ENCODE results near the gene KNDC1.
"Not testable (repeated sequence)": the region's sequence is repeated elsewhere in the genome, so short reads cannot be mapped to it uniquely, and the experiment has no call there.

The KNDC1 gene

GRCh38 chr10:133141958-133142340 lies 18.1 kb upstream of the KNDC1 start:
- no peak for DNase-seq

- DNase-seq: no peak
Measured at GRCh38 chr10:133142523-133143199, 17.4 kb upstream of the KNDC1 start.

GRCh38 chr10:133143200-133143533 lies 16.9 kb upstream of the KNDC1 start:
- DNase-seq: no peak

DNA sequence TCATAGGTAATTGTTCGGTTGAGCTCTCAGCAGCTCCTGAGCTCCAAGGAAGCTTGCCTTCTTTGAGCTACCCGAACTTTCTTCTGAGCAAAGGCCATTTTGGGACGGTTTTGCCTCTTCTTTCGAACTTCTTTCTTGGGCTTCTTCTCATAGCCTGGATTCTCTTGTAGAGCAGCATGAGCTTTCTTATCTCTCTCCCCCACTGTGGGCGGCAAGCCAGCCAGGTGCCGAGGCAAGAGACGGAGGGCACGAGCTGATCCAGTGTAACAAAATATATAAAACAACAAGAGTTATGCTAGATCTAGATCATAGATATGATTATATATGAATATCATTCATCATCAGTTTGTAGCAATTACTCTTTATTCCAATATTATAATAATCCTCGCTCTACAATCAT lies 16.5 kb upstream of the KNDC1 start:
- no peak for DNase-seq

DNA sequence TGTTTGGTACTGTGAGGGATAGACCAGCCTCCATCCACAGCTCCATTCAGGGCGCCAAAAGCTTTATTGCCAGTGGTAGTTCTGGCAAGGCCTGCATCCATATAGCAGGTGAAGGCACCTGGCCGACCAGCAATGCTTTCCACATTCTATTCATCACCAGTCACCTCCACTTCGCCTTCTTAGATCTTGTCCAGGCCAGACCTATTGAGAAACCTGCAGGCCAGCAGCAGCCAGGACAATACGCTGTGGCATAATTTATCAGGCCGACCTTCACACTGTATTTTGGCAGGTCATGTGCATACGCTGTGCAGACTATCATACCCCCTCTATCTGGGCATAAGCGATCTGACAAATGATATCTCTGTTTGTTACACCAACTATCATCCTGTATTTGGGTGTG lies 15.2 kb upstream of the KNDC1 start:
- no peak for DNase-seq

DNA sequence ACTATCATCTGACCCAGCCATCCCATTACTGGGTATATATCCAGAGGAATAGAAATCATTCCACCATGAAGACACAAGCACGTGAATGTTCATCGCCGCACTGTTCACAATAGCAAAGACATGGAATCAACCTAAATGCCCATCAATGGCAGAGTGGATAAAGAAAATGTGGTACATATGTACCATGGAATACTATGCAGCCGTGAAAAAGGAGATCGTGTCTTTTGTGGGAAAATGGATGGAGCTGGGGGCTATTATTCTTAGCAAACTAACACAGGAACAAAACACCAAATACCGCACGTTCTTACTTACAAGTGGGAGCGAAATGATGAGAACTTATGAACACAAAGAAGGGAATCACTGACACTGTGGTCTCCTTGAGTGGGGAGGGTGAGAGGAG lies 9.8 kb upstream of the KNDC1 start:
- DNase-seq: no peak

DNA sequence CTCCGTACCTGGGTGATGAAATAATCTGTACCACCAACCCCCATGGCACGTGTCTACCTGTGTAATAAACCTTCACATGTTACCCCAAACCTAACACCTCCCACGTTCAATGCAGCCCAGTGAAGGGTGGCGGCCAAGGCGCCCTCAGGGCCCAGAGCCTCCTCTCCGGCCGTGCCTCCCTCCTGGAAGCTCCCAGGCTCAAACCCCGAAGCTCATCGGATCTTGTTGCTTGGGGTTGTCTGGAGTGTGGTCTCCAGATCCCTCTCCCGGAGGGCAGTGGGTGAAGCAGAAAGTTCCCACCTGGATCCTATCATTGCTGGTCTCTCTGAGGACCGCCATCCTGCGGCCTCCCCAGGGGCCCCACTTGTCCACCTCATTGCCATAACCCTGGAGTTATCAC lies 9.4 kb upstream of the KNDC1 start:
- DNase-seq: no peak

DNA sequence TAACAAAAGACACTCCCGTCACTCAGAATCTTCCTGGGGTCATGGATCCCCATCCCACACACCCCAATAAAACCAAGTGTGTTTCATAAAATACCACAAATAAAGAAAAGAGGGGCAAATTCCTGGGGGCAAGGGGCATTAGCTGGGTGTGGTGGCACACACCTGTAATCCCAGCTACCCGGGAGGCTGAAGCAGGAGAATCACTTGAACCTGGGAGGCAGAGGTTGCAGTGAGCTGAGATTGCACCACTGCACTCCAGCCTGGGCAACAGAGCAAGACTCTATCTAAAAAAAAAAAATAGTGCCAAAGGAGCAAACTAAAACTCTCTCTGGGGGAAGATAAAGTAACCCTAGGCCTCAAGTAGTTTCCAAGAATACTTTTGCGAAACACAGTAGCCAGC lies 8.9 kb upstream of the KNDC1 start:
- DNase-seq: not testable (repeated sequence)

DNA sequence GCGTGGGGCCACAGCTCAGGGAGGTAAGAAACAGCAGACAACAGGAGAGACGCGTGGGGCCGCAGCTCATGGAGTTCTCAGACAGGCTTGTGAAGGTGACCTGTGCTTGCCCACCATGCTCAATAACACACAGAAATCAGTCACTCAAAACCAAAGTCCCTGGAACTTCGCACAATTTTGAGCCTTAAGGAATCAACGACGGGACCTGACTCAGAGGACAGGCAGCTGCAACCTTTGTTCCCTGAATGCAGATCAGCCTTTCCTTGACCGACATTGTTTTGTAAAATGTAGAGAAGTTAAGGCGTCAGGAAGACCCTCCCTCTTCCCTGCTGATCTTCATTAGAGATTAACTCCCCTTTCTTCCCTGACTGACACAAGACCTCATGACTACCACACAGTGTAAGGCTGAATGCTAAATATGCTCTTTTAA lies 8.5 kb upstream of the KNDC1 start:
- DNase-seq: no peak

- no peak for DNase-seq
Measured at GRCh38 chr10:133154411-133154810, 5.6 kb upstream of the KNDC1 start.

GRCh38 chr10:133154996-133155778 lies 4.8 kb upstream of the KNDC1 start:
- DNase-seq: no peak

DNA sequence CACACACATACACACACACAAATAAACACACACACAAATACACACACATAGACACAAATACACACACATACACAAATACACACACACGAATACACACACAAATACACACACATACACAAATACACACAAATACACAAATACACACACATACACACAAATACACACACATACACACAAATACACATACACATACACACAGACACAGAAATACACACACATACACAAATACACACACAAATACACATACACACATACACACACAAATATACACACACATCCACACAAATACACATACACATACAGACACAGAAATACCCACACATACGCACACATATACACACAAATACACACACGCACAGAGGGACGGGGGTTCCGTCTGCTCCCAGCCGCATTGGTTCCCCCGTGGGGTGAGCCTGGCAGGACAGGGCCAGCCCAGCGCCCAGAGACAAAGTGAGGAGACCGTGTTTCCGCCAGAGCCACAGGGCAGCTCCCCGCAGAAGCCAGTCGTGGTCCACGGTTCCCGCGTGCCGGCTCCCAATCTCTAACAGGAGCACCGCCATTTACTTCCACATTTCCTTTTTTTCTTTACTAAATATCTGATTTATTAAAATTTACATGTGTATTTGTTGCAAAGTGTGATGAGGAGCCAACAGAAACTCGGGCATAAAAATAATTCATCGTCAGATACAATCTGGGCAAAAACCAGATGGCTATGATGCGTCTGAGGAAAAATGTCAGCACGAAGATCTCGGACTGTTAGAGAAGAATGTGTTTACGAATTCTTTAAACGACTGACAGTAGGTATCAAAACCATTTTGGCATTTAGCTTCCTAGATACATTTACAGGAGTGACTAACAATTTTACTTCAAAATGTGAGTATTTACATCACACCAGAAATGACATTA lies 3.1 kb upstream of the KNDC1 start:
- no peak for DNase-seq

DNA sequence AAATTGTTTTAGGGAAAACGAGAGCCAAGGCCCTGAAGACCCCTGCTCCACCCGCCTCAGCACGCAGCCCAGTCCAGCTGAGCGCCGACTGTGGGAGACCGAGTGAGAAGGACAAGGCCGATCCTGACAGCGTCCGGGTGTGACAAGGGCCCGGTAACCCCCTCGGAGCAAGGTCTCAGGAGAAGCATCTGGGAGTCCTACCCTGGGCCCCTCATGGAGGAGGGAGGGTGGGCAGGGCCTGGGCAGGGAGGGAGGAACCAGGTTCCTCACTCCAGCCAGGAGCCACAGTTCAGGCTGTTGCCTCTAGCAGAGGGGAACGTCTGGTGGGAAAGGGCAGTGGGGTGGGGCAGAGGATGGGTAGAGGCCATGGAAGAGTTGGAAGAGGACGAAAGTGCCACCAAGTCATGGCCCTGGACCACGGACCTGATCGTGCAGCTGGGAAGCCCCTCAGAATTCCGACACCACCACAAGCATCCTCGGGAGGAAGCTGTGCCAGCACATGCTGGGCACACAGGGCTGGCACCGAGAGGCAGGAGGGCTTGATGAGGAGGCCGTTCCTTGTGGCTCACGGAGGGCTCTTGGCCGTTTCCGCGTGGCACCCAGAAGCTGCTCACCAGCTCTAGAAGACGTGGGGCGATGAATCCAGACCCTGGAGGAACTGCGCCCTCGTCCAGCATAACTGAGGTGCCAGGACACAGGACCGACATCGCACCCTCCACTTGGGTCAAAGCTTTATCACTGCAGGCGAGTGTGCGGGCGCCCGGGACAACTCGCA lies 2.2 kb upstream of the KNDC1 start:
- no peak for DNase-seq

- no peak for DNase-seq
Measured at GRCh38 chr10:133158437-133158755, 1.6 kb upstream of the KNDC1 start.

DNA sequence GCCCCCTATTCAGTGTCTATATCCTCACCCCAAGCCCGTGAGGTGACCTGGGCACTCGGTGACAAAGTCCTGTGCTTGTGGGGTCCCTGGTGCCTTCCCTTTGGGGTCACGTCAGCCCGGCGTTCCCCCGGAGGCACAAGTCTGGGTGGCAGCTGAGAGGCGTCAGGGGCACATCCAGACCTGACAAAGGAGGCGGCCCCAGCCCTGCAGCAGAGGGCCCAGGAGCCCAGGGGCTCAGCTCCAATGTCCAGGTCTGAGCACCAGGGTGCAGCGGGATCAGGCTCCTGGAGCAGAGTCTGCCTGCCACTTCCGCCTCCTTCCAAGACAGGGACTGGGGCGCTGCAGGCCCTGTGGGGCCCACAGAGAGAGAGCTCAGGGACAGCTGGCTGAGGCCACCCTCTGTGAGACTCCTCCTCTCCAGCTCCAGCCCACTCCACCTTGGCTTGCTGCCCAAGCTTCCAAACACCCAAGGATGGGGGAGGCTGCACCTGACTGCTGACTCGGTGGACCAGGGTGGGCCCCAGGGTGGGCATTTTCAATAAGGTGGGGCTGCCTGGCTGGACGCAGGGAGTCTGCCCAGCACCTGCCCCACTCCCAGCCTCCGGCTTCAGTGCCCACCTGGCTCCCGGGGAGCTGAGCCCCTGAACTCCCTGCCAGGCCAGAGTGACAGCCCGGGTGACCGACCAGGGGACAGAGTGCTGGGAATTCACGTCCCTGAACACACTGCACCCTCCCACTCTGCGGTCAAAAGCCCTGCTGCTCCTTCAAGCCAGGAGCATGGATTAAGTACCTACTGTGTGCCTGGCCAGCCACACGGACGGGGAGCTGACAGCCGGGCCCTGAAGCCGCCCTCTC lies 1.0 kb upstream of the KNDC1 start:
- DNase-seq: no peak

- DNase-seq: no peak
Measured at GRCh38 chr10:133159611-133159949, 439 bp upstream of the KNDC1 start.

GRCh38 chr10:133160826-133161471 lies 930 bp downstream of the KNDC1 start:
- DNase-seq: no peak

- DNase-seq: no peak
Measured at GRCh38 chr10:133161486-133162109, 1.6 kb downstream of the KNDC1 start.

DNA sequence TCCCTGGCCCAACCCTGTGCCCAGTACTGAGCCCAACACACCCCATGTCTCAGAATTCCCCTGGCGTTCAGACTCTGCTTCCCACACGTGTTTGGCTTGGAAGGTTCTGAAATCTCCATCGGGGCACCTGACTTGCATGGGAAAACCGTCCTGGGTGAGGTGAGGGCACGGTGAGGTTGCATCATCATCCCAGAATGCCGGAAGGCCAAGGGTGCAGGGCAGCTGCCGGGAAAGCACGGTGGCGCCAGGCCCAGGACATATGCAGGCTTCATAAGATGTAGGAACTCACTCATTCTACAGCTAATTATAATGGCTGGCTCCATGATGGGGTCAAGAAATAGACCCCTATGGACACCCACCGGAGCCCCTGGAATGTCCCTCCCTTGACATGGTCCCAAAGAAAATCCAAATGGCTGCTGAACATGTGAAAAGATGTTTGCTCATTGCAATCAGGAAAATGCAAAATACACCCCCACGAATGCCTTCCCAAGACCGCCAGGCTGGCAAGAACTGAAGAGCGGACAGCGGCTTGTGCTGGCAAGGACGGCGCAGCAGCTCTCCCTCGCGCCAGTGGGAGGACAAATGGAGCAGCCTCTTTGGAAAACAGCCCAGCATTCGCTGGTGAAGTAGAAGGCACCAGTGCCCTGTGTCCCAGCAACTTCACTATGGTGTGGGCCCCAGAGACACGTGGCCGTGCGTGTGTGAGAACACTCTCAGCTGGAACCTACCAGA lies 2.3 kb downstream of the KNDC1 start:
- DNase-seq: no peak

Measured in CD4-positive, alpha-beta T cell treated with Interleukin-6 for 4 hours (primary cell).